Brain microvascular endothelial cell (primary cell): ENCODE data around the gene PVALEF.

ENCODE experiments used
- DNase-seq: peaks from one replicate; pipeline ENCODE4 v3.0.0-alpha.2; 2020
- H3K27ac ChIP-seq: fragments of 250-450 bp; sonication (Bioruptor Pico); 2 replicates; pipeline ENCODE4 v1.5.1; 2020; ENCODE audit warnings: mild to moderate bottlenecking, moderate library complexity
- H3K27me3 ChIP-seq: fragments of 250-450 bp; sonication (Bioruptor Pico); replicated peaks from 2 replicates; pipeline ENCODE4 v1.5.1; 2020; ENCODE audit warnings: mild to moderate bottlenecking
- H3K36me3 ChIP-seq: fragments of 250-450 bp; sonication (Bioruptor Pico); replicated peaks from 2 replicates; pipeline ENCODE4 v1.5.1; 2020; ENCODE audit warnings: mild to moderate bottlenecking
- H3K4me3 ChIP-seq: 2 replicates; pipeline ENCODE4 v1.5.1; 2011; ENCODE audit warnings: low read depth, mild to moderate bottlenecking, control low read depth, low read length, moderate library complexity
- in situ Hi-C: cut with HindIII; loops from 2 replicates; pipeline ENCODE4 v1.10.0; 2017; ENCODE audit warnings: low sequenced_read_pairs, low pct_ligation_motif_present
- TF ChIP-seq, protein P1 (sequence below): IDR thresholded peaks from 2 replicates; pipeline ENCODE4 v1.5.1; 2011; ENCODE audit warnings: low read depth, mild to moderate bottlenecking, moderate library complexity, low read length, control low read depth, inconsistent platforms; ENCODE audit errors: missing control alignments

The PVALEF gene

DNA sequence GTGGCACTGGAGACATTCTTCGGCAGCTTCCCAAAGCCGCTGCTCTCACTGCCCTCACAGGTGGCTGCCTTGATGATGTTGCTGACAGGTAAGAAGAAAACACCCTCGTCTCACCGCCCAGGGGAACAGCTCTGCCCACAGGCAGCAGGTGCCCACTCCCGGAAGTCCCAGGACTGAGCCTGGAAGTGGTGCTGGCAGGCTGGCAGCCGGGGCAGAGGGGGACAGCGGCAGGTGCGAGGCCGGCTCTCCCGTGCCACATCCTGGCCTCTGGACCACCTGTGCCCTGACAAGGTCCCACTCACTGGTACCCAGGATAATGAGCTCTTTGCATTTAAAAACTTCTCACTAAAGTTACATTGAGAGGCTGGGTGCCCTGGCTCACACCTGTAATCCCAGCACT lies 37.0 kb downstream of the PVALEF start:
- in situ Hi-C loops, result no loop called here
- no peak overlapping the region for H3K27ac ChIP-seq
- H3K4me3 ChIP-seq, result no peak overlapping the region
- TF ChIP-seq, protein P1, sequence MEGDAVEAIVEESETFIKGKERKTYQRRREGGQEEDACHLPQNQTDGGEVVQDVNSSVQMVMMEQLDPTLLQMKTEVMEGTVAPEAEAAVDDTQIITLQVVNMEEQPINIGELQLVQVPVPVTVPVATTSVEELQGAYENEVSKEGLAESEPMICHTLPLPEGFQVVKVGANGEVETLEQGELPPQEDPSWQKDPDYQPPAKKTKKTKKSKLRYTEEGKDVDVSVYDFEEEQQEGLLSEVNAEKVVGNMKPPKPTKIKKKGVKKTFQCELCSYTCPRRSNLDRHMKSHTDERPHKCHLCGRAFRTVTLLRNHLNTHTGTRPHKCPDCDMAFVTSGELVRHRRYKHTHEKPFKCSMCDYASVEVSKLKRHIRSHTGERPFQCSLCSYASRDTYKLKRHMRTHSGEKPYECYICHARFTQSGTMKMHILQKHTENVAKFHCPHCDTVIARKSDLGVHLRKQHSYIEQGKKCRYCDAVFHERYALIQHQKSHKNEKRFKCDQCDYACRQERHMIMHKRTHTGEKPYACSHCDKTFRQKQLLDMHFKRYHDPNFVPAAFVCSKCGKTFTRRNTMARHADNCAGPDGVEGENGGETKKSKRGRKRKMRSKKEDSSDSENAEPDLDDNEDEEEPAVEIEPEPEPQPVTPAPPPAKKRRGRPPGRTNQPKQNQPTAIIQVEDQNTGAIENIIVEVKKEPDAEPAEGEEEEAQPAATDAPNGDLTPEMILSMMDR, result no peak
- no peak for DNase-seq
- no peaks in the 10 kb centered on the region for H3K36me3 ChIP-seq
- H3K27me3 ChIP-seq, result no peaks in the 10 kb centered on the region

DNA sequence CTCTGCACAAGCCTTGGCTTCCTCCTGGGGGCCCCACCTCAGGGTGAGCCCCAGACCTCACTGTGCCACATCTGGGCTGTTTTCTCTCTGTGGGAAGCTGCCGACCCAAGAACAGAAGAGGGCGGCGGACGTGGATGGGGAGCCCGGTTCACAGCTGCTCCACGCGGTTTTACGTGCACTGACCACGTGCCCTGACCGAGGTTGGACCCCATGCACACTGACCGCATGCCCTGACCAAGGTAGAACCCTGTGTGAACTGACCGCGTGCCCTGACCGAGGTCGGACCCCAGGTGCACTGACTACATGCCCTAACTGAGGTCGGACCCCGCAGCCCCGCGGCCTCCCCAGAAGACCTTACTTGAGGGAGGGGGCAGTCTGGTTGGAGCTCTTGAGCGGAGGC lies 37.8 kb downstream of the PVALEF start:
- no peak overlapping the region for H3K27ac ChIP-seq
- no peak for DNase-seq
- H3K36me3 ChIP-seq, result no peaks in the 10 kb centered on the region
- TF ChIP-seq, protein P1, result no peak
- in situ Hi-C loops, result no loop called here
- no peak overlapping the region for H3K4me3 ChIP-seq
- no peaks in the 10 kb centered on the region for H3K27me3 ChIP-seq

DNA sequence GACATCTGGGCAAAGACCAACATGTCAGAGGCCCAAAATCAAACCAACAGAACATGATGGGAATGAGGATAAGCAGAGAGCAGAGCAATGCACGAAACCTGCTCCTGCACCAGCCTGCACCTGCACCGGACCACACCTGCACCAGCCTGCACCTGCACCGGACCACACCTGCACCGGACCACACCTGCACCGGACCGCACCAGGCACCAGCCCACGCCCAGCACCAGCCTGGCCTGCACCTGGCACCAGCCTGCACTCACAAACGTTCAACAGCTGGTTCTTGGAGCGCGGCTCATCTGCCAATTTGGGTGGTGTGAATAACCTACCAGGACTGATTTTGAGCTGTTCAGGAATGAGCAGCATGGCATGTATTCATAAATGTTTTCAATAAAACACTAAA lies 39.3 kb downstream of the PVALEF start:
- no peak for DNase-seq
- no peak overlapping the region for H3K4me3 ChIP-seq
- in situ Hi-C loops, result no loop called here
- TF ChIP-seq, protein P1, result no peak
- no peaks in the 10 kb centered on the region for H3K27me3 ChIP-seq
- no peaks in the 10 kb centered on the region for H3K36me3 ChIP-seq
- H3K27ac ChIP-seq, result no peak overlapping the region

DNA sequence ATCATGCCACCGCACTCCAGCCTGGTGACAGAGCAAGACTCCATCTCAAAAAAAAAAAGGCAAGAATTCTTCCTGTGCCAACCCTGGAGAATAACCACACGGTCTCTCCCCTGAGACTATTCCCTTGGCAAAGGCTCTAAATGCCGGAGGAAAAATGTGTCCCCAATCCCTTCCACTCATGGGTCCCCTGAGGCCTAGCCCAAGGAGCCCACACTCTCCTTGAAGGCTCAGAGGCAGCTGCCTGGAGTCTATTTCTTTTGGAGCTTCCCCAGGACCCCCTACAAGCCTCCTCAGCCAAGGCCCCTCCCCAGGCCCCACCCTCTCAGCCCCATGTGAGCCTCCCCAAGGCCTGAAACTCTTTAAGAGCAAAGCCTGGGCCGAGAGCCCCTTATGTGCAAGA lies 40.9 kb downstream of the PVALEF start:
- in situ Hi-C loops, result no loop called here
- no peak for DNase-seq
- H3K4me3 ChIP-seq, result no peak overlapping the region
- no peaks in the 10 kb centered on the region for H3K27me3 ChIP-seq
- H3K27ac ChIP-seq, result no peak overlapping the region
- TF ChIP-seq, protein P1, result no peak
- H3K36me3 ChIP-seq, result no peaks in the 10 kb centered on the region

DNA sequence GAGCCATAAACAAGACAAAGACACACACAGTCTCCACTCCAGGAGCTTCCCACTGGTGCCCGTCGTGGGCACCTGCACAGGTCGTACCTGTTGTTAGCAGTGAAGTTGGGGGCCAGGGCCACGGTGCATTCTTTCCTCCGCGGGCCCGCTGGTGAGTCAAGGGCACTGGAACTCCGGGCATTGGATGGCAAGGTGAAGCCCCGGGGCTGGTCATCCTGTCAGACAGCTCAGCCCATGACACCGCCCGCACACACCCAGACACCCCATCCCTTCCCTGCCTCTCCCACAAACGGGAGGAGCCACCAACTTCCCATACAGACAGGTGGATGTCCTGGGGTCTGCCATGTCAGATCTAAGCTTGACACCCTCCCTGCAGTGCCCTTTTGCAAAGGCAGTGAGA lies 41.4 kb downstream of the PVALEF start:
- Histone ChIP-seq H3K4me3 (no peak overlapping the region), H3K36me3 (no peaks in the 10 kb centered on the region), H3K27me3 (no peaks in the 10 kb centered on the region), H3K27ac (no peak overlapping the region)
- TF ChIP-seq, protein P1, result no peak
- DNase-seq, result no peak
- in situ Hi-C loops, result no loop called here
